Measurements from ENCODE around the gene SIAH3.

Gene SIAH3

DNA sequence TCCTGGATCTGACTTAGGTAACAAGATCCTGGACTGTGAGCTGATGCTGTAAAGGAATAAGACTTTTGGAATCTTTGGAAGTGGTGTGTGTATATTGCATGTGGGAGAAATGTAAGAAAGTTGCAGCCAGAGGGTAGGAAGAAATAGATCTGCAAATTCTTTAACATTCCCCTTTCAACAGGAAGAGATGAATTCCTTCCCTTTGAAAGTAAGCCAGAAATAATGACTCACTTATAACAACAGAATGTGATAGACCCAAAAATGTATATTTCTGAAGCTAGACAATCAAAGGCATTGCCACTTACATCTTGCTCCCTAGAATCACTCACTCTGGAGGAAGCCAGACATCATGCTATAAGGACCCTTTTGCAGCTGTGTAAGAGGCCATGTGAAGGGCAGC, 9.8 kb upstream of the SIAH3 start:
- DNase-seq, result no peak

- no peak for DNase-seq
Observed at GRCh38 chr13:45860240-45860639, 8.7 kb upstream of the SIAH3 start.

DNA sequence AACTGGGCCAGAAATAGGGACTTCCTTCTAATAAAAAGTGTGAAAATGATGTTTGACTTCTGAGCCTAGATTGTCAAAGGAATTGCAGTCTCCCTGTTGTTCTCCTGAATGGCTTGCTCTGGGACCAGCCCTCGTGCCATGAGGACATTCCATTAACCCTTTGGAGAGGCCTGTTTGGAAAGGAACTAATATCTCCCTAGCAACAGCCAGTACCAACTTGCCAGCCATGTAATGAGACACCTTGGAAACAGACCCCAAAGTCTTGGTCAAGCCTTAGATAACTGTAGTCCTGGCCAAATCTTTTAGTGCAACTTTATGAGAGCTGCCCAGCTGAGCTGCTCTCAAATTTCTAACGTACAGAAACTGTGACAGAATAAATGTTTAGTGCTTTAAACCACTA, 8.2 kb upstream of the SIAH3 start:
- DNase-seq, result no peak

GRCh38 chr13:45852494-45852893, 941 bp upstream of the SIAH3 start:
- DNase-seq, result no peak

- DNase-seq, result no peak
Observed at GRCh38 chr13:45851956-45852355, 403 bp upstream of the SIAH3 start.

DNA sequence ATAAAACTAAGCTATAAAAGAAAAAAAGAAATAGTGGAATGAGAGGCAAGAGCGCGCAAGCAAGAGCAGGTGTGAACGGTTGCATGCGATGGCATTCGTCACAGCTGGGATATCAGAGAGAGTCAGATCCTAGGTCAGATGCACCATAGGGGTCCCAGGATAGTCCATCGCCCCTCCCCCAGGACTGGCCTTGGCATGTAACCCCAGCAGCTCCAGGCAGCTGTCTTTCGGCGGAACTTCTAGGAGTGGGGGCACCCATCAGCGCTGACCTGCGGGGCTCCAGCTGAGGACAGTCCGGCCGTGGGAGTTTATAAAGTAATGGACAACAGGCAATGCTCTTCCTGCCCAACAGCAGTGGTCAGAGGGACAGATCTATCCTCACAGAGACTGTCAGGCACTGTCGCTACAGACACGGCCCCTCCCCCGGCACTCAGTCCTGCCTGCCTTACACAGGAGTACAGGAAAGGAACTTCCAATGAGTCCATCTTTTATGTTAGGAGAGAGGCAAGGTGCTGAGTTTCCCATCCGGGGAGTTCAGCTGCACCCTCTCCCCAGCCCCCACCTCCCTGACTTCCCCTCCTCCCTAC, 1.4 kb downstream of the SIAH3 start:
- no peak for DNase-seq

GRCh38 chr13:45849408-45849807, 2.1 kb downstream of the SIAH3 start:
- DNase-seq, result no peak

- peak in 2 of 5 experiments; percentile 16 to 83 for DNase-seq
Observed at GRCh38 chr13:45847554-45848224, 3.9 kb downstream of the SIAH3 start.

- DNase-seq, result no peak
Observed at GRCh38 chr13:45846681-45847080, 4.9 kb downstream of the SIAH3 start.

- no peak for DNase-seq
Observed at GRCh38 chr13:45838171-45838745, 13.3 kb downstream of the SIAH3 start.

- DNase-seq, result no peak
Observed at GRCh38 chr13:45837111-45837510, 14.4 kb downstream of the SIAH3 start.

- no peak for DNase-seq
Observed at GRCh38 chr13:45834411-45834994, 17.1 kb downstream of the SIAH3 start.

- DNase-seq, result no peak
Observed at GRCh38 chr13:45833663-45834375, 17.7 kb downstream of the SIAH3 start.

DNA sequence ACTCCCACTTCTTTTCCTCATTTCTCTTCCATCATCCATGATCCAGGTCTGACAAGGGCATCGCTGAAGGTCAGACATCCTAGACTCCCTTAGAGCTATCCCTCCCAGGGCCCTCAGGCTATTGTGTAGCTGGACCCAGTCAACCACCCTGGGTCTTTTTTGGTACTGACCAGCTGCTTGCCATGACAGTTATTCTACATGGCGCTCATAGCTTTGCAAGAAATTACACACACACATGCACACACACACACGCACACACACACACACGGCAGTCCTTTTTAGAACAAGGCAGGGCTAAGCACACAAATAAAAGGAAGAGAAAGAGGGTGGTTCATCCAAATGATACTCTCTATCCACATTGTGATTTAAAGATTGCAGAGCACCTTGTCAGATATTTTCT, 18.3 kb downstream of the SIAH3 start:
- DNase-seq, result no peak

GRCh38 chr13:45831851-45832250, 19.7 kb downstream of the SIAH3 start:
- DNase-seq, result no peak

DNA sequence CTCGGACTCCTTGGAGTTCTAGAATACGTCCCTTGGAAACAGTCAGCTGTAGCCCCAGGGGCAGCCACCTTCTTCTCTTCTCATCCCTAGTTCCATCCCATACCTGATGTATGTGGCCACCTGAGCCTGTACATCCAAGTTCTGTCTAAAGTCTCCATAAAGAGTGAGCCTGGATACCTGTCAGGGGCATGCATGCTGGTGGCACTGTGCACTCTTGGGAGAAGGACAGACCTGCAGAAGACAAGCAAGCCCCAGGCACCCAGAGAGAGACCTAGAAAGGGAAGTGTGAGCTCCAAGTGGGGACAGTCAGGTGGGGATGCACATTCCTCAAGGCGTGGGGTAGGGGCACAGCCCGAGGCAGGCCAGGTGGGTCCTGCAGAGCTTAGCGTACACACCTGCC, 21.4 kb downstream of the SIAH3 start:
- no peak for DNase-seq

DNA sequence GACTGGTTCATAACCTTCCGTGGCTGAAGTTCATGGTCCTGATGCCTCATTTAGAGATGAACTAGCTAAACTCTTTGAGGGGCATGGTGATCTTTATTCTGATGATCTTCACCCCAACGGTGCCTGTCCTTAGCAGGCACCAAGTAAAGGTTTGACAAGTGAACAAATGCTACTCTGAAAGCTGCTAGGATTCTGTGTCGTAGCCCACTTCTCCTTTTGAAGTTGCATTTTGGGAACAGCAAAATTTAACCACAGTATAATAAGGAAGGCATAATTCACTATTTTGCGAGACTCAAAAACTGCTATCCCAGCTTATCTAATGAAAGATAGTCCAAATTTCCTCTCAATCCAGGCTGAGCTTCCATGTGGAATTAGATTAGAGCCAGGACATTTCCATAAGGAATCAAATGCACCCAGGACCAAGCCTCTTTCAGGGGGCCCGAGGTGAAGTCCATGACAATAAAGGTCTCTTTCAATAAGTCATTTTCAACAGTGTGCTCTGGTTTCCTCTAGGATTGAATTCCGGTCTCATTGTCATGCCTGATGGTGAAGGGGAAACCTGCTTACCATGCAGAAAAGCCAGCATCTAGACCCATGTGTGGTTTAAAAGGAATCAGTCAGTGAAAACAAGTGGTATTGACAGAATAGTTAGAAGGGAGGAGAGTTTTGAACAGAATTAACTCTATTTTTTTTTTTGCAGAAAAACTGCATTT, 23.1 kb downstream of the SIAH3 start:
- DNase-seq, result no peak

DNA sequence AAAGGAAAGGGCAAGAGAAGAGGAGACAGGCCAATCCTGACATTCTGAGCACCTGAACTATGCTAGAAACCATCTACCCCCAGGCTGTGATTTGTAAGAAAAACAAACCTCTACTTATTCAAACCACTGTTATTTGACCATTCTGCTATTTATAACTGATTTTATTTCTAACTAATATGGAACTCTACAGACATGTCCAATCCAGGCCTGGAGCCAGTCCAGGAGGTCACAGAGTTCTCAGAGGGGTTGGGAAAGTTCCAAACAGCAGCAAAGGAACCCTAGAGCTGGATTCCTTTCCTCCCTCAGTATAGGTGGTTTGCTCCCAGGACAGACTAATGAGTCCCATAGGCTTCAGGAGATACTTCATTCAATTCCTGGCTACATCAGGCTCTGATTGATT, 24.2 kb downstream of the SIAH3 start:
- no peak for DNase-seq

DNA sequence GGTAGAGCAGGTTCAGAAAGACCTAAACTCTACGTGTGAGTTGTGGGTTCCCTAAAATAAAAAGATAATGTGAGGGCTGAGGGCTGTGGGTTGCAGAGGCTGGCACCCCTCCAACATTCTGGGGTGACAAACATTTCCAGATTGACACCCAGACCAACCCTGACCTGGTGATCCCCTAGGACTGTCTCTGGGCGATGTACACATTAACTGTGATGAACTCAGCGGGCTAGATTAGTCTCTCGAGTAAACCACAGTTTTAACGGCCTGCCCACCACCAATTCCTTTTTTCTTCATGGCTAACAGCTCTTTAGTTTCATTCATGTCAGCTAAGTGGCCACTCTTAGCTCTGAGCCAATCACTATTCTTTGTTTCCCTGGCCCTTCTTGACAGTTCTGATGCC, 24.8 kb downstream of the SIAH3 start:
- DNase-seq, result no peak

DNA sequence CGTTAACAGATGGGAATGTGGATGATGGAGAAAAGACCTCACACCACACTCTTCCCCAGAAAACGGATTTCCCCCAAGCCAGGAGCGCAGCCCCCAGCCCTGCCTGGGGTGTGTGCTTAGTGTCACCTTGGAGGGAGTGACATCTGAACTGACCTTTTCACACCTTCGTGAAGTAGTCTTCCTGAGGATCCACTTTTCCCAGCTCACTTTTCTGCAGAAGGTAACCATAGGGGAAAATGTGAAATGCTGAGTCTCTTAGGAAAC, 26.2 kb downstream of the SIAH3 start:
- no peak for DNase-seq

- no peak for DNase-seq
Observed at GRCh38 chr13:45823583-45823982, 28.0 kb downstream of the SIAH3 start.

DNA sequence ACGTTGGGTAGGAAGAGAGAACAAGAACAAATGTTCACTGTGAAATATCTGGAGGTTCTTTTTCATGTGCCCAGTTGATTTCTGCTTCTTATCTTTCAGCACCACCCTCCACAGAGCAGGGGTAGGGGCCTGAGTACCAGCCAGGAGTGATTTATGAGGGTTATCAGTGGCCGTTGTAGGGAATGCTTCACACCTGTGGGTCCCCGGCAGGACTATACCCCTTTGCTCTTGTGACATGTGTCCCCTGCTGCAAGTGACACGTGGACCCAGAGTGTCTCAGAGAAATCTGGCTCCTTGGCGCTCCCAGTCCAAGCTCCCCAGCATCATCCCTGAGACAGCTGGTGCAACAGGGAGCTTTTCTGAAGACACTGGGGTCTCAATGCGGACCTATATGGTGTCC, 29.7 kb downstream of the SIAH3 start:
- DNase-seq, result no peak

Measured in T-helper 2 cell (primary cell).